Retinal pigment epithelial cell (primary cell): ENCODE data around the gene ACOT4.
"Not testable (repeated sequence)": the region's sequence is repeated elsewhere in the genome, so short reads cannot be mapped to it uniquely, and the experiment has no call there.

ENCODE experiments used
- DNase-seq: peaks from one replicate; pipeline ENCODE4 v3.0.0-alpha.2; 2010; ENCODE audit warnings: low read depth
- H3K4me3 ChIP-seq: 2 replicates; pipeline ENCODE4 v1.5.1; 2011; ENCODE audit warnings: mild to moderate bottlenecking, low read length, control low read depth, moderate library complexity
- TF ChIP-seq, protein P1 (sequence below): conservative IDR thresholded peaks from 2 replicates; pipeline ENCODE4 v1.5.1; 2011; ENCODE audit warnings: low read depth, low read length, control low read depth, inconsistent platforms

ACOT4 gene

DNA sequence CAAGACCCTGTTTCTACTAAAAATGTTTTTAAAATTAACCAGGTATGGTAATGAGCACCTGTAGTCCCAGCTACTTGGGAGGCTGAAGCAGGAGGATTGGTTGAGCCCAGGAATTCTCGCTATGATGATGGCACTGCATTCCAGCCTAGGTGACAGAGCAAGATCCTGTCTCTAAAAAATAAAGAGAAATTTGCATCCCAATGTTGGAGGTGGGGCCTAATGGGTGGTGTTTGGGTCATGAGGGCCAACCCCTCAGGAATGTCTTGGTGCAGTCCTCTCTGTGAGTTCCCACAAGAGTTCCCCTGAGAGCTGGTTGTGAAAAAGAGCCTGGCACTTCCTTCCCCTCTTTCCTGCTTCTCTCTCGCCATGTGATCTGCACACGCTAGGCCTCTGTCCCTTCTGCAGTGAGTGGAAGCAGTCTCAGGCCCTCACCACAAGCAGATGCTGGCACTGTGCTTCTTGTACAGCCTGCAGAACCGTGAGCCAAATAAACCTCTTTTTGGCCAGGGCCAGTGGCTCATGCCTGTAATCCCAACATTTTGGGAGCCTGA is 31.9 kb downstream of the ACOT4 start:
- DNase-seq, result no peak
- no peak overlapping the region for H3K4me3 ChIP-seq
- TF ChIP-seq, protein P1, sequence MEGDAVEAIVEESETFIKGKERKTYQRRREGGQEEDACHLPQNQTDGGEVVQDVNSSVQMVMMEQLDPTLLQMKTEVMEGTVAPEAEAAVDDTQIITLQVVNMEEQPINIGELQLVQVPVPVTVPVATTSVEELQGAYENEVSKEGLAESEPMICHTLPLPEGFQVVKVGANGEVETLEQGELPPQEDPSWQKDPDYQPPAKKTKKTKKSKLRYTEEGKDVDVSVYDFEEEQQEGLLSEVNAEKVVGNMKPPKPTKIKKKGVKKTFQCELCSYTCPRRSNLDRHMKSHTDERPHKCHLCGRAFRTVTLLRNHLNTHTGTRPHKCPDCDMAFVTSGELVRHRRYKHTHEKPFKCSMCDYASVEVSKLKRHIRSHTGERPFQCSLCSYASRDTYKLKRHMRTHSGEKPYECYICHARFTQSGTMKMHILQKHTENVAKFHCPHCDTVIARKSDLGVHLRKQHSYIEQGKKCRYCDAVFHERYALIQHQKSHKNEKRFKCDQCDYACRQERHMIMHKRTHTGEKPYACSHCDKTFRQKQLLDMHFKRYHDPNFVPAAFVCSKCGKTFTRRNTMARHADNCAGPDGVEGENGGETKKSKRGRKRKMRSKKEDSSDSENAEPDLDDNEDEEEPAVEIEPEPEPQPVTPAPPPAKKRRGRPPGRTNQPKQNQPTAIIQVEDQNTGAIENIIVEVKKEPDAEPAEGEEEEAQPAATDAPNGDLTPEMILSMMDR, result no peak

DNA sequence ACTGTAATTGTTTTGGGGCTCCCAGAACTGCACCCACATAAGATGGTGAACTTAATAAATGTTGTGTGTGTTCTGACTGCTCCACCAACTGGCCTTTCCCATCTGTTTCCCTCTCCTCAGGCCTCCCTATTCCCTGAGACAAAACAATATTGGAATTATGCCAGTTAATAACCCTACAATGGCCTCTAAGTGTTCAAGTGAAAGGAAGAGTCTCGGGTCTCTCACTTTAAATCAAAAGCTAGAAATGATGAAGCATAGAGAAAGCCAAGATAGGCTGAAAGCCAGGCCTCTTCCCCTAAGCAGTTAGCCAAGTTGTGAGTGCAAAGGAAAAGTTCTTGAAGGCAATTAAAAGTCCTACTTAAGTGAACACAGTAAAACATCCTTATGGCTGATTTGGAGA is 34.0 kb downstream of the ACOT4 start:
- TF ChIP-seq, protein P1, result no peak
- H3K4me3 ChIP-seq, result no peak overlapping the region
- DNase-seq, result no peak

DNA sequence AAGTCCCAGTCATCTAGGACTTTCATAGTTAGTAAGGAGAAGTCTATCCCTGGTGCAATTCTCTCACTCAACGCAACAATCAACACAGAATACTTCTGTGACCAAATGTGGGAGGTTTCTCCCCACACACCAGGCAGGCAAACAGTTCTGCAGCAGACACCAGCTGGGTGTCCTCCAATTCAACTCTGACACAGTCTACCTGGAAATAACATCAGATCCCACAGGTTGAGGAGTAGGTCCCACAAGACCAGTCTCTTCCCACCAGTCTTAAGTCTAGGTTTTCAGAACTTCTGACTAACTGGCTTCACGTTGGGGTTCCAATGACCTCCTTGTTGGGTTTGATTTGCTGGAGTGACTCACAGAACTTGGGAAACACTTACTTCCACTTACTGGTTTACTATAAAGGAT is 35.5 kb downstream of the ACOT4 start:
- TF ChIP-seq, protein P1, result no peak
- no peak overlapping the region for H3K4me3 ChIP-seq
- DNase-seq, result no peak

DNA sequence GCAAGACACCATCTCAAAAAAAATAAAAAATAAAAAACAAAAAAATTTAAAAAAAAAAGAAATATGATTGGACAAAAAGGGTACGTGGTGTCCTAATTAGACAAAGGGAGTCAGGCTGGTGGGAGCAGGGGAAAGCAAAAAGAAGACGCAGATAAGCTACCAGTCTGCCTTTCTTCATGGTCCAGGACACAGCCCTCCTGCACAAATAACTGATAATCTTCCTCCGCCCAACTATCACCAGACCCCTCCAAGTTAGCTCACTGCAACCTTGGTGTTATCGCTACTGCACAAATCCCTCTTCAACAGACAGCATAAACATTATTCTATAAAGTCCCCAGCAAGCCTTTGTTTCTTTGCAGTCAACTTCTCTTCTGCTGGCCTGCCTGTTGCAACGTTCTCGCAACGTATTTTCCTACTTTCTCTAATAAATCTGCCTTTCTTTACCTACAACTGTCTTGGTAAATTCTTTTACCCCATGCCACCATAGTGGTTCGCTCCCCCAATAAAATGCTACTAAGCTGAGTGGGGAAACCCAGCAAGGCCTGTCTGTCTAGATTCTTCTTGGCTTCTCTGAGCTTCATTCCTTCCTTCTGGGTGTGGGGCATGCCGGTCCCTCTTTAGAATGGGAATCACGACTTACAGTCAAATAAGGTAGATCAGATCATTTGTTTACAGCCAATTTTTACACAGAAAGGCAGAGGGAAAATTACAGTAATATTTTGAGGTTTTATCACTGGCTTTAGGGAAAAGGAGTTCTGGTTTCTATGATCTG is 38.5 kb downstream of the ACOT4 start:
- TF ChIP-seq, protein P1, result no peak
- H3K4me3 ChIP-seq, result no peak overlapping the region
- no peak for DNase-seq

DNA sequence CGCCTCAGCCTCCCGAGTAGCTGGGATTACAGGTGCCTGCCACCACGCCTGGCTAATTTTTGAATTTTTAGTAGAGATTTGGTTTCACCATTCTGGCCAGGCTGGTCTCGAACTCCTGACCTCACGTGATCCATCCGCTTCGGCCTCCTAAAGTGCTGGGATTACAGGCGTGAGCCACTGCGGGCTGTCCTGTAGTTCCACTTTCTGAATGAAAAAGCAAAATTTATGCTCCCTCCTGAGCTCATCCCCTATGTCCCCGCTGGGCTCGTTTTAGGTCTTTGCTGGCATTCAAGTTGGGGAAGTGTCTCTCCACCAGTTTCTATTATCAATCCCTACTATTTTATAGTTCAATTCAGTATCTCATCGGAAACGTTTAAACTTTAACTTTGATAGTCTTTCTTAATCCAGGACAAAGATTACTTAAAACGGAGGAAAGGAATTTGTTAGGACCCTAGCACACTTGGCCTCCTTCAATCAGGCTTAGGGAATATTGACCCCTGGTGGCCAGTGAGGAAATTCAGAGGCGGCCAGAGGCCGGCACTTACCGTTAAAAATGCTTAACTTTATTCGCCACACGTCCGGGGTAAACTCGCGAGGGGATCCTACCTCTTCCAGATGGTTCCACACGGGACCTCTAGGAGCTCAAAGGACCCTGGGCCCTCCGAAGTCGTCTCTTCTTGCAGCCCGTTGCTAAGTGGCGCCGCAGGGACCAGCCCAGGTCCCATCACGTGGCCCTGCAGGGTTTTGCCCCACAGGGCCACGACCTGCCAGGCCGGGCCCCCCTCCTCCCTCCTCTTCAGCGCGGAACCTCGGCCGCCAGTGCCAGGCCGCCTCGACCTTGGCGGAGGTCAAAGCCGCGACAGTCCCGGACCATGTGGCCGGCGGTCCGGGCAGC is 41.7 kb downstream of the ACOT4 start:
- peak; percentile 20 for DNase-seq
- TF ChIP-seq, protein P1, result peak; percentile 86
- peak overlapping the region; percentile 54 for H3K4me3 ChIP-seq

DNA sequence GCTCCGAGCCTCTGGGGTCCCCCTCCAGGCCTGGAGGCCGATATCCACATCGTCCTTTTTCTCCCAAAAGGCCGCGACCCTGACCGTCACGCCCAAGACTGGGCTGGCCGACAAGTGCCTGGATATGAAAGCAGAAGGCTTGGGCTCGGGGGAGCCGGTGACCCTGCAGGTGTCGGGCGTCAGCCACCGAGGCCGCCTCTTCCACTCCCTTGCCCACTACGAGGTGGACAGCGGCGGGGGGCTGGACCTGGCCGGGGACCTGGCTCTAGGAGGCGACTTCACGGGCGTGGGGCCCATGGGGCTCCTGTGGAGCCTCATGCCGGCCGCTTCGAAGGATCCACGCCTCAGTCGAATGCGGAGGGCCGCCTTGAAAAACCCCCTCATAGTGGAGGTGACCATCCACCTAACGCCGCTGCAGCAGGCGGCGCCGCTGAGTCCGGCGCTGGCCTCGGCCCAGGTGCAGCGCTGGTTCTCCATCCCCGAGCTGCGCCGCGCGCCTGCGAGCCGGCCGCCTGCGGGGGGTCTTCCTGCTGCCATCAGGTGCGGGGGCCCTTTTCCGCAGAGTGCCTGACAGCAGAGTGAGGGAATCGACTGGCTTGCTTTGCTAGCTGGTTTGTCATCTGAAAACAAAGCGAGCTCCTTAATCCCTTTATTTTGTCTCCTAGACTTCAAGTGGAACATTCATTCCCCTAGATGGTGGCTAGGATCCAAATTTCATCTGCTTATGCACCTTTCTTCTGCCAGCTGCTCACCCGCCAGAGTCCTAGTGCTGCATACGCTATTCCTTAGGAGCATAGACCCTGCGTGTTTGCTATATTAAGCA is 42.5 kb downstream of the ACOT4 start:
- TF ChIP-seq, protein P1, result peak; percentile 36
- no peak for DNase-seq
- peak overlapping the region; percentile 54 for H3K4me3 ChIP-seq

DNA sequence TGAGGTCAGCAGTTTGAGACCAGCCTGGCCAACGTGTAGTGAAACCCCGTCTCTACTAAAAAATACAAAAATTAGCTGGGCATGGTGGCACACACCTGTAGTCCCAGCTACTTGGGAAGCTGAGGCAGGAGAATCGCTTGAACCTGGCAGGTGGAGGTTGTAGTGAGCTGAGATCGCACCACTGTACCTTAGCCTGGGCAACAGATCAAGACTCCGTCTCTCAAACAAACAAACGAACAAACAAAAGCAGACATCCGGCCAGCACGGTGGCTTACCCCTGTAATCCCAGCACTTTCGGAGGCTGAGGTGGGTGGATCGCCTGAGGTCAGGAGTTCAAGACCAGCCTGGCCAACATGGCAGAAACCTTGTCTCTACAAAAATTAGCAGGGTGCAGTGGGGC is 44.7 kb downstream of the ACOT4 start:
- not testable (repeated sequence) for DNase-seq, H3K4me3 ChIP-seq
